HG03342 (cell line): ENCODE measurements around the gene MUS81.
"Not testable (repeated sequence)": the region's sequence is repeated elsewhere in the genome, so short reads cannot be mapped to it uniquely, and the experiment has no call there.

Experiments used
- ATAC-seq: cut with Tn5 transposase; IDR thresholded peaks from one replicate; pipeline ENCODE4 v1.9.1; 2021; ENCODE audit warnings: mild to moderate bottlenecking, moderate library complexity; ENCODE audit not compliant: unreplicated experiment

MUS81 gene

GRCh38 chr11:65847746-65848145 lies 12.5 kb upstream of the MUS81 start:
- ATAC-seq = no peak

DNA sequence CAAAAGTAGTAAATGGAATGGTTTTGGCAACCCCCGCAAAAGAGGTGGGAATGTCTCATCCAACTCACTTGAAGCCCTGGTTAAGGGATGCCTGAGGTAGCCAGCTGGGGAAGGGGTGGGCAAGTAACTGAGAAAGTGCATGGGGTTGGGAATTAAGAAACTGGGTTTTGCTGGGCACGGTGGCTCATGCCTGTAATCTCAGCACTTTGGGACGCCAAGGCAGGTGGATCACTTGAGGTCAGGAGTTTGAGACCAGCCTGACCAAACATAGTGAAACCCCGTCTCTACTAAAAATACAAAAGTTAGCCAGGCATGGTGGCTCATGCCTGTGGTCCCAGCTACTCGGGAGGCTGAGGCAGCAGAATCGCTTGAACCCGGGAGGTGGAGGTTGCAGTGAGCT lies 11.5 kb upstream of the MUS81 start:
- ATAC-seq = not testable (repeated sequence)

DNA sequence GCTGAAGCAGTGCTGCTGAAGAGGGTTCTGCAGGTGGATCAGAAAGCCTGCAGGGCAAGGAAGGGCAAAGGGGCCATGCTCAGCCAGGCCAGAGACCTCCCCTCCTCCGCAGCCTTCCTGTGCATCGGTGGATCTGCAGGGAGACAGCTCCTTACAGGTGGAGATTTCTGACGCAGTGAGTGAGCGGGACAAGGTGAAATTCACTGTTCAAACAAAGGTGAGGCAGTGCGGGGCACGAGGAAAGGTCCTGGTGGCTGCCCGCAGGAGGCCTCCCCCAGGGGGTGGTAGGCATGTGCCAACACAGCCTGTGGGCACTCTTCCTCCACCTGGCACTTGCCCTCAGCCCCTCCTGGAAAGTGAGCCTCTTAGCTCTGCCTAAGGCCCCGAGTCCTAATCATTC lies 10.9 kb upstream of the MUS81 start:
- no peak for ATAC-seq

DNA sequence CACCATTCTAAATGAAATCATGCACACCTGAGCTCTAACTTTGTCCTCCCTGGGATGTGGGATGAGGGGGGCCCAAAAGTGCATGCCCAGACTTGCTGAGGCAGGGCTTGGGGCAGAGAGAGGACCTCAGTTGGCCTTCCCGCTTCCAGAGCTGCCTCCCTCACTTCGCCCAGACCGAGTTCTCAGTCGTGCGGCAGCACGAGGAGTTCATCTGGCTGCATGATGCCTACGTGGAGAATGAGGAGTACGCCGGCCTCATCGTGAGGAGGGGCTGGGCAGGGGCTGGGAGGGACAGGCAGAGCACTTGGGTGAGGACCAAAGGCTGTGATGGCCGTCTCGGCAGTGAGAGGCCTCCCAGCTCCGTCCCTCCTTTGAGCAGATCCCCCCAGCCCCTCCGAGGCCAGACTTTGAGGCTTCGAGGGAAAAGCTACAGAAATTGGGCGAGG lies 10.4 kb upstream of the MUS81 start:
- ATAC-seq = no peak

DNA sequence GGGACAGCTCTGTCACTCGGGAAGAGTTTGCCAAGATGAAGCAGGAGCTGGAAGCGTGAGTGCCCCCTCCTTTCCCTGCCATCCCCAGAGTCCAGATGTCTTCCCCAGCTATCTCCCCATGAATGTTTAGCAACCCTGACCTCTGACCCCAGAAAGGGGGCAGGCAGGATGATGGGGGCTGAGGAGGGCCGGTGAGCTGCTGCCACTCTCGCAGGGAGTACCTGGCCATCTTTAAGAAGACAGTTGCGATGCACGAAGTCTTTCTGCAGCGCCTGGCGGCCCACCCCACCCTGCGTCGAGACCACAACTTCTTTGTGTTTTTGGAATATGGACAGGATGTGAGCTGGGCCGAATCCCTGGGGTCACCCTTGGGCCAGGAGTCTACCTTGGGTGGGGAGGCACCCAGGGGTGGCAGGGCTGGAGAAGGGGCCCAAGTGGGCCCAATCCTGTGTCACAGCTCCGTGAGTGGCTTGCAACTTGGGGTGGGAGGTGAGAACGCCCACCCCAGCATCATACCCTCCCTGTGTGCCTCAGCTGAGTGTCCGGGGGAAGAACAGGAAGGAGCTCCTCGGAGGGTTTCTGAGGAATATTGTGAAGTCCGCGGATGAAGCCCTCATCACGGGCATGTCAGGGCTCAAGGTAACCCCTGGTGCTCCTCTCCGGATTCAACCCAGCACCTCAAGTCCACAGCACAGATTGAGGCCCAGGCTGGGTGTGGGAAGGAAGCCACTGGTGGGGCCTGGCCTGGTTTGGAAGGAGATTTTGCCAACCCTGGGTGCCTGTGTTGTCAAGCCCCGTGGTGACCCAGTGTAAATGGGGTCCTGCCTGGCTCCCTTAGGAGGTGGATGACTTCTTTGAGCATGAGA lies 9.8 kb upstream of the MUS81 start:
- ATAC-seq = no peak

DNA sequence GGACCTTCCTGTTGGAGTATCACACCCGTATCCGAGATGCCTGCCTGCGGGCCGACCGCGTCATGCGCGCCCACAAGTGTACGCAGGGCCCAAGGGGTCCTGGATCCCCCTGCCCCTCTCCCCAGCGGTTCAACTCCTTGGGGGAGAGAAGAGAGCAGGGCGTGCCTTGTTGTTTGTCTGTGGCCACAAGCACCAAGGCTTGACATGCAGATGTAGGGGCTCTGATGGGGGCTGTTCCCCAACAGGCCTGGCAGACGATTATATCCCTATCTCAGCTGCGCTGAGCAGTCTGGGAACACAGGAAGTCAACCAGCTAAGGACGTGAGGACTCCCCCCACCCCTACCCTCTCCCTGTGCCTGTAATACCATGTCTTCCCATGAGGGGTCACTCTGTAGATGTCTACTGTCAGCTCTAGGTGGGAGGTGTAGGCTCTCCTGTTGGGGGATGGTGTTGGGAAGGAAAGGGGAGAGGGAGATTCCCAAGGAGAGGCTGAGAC lies 9.1 kb upstream of the MUS81 start:
- ATAC-seq = no peak

DNA sequence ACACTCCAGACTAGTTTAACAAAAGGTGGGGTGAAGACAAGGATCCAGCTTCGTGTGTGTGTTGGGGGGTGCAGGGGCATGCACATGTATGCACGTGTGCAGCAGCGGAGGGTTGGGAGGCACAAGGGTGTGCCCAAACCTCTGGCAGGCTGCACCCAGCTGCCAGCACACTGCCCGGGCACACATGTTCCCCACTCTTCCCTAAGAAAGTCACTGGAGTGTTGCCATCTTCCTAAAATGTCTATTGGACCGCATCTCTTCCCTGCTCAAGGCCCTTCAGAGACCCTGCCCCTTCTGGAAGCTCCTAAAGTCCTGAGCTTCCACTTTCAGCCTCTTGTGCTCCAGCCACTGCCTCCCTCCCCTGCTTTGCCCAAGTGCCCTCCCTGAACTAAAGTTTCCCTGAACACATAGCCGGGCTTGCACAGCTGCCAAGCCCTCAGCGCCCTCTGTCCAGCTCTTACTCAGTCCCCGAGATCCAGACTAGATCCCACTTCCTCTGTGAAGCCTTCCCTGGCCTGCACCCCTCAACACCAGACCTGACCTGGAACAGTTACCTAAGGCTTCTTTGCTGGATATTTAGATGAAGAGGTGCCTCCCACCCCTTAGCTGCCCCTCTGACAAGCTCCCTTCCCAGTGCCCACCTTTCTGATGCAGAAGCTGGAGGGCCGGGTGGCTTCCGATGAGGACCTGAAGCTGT lies 8.3 kb upstream of the MUS81 start:
- no peak for ATAC-seq

GRCh38 chr11:65852508-65853245 lies 7.6 kb upstream of the MUS81 start:
- ATAC-seq = no peak

- no peak for ATAC-seq
These were observed 6.8 kb upstream of the MUS81 start for GRCh38 chr11:65853246-65853979.

DNA sequence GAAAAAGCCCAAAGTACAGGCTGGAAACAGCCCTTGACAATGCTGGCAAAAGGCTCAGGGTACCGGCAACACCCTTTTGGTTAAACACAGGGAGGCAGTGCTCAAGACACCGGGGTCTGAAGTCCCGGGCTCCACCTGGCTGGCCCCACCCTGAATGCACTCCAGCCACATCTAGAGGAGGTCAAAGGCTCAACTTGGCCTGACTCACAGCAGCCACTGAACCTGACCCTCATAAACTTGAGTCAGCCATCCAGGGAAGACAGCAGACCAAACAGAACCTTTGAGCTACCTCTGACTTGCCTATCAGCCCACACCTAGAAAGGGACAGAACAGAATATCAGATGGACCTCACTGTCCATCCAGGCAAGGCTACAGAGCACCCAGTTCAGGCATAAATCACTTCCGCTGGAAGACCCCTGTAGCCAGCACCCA lies 6.1 kb upstream of the MUS81 start:
- no peak for ATAC-seq

DNA sequence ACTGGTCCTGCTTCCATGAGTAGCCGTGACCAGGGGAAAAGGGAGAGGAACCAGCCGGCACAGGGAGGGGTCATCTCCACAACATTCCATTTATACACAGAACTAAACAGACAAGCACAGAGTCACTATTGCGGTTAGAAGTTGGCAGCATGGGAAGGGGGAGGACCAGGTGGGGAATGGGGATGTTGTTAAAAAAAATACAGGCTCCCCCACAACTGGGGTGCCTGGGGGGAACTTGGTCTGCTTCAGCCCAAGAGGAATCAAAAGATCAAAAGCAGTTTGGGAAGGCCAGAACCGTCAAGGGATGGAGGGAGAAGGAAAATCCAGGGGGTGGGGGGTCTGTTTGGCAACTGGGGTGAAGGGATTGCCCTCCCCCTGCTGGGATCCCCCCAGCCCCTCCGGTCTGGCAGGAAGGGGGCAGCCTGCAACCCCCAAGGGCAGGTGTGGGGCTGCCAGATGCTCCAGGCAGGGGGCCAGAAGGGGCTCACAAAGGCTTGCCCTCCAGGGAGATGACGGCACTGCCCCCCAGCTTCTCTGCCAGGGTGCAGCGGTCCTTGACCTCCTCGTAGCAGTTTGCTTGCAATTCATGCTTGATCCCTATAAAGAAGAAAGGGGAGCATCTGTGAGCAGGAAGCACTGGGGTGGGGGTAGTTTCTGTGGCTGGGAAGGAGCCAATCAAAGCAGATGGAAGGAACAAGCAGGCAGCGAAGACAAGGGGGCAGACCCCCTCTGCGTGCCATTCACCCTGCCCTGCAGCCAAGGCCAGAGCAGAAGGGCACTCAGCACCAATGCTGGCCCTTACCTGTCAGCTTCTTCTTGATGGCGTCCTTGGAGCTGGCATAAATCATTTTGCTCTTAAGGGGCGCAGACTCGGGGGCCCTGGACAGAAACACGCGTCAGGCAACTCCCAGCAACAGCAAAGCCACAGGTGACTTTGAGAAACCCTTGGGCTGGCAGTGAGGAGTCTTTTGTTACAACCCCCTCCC lies 5.1 kb upstream of the MUS81 start:
- ATAC-seq = no peak

DNA sequence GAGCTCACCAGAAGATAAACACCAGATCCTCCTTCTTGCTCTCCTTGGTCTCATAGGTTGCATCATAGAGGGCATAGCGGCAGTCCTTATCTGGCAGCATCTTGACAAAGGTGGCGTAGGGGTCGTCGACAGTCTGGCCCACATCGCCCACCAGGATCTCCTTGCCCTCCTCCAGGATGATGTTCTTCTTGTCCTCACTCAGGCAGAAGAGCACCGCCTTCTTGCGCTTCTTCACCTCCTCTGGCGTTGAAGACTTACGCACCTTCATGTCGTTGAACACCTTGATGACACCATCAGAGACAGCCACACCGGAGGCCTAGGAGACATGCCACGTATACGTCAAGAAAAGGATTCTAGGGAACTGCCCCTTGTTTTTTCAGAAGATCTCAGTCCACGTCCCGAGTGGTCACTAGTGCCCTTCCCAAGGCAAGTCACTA lies 4.3 kb upstream of the MUS81 start:
- no peak for ATAC-seq

- ATAC-seq = no peak
These were observed 3.3 kb upstream of the MUS81 start for GRCh38 chr11:65856689-65857499.

GRCh38 chr11:65857500-65857852 lies 2.8 kb upstream of the MUS81 start:
- no peak for ATAC-seq

GRCh38 chr11:65857853-65858680 lies 2.2 kb upstream of the MUS81 start, which contains the start of gene CFL1:
CFL1 (minus strand) TSS chr11:65858180; CDS start chr11:65858099, 81 bp downstream.
- peak; percentile 43 for ATAC-seq

DNA sequence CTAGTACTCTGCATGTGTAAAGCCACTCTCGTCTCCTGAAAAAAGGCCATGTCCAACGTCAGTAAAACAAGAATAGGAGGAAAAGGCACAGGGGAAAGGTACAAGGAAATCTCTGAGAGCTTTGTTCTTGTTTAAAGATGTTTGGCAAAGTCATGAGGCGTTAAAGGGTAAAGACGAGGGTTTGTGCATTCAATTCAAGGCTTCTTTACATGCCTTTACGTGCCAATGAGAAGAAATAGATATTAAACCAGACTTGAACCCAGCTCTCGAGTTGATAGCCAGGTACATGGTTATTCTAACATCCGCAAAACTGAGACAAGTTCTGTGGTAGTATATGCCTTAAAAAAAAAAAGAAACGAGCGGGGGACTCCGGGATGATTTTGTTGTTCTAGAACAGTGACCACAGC lies 1.5 kb upstream of the MUS81 start:
- ATAC-seq = no peak

GRCh38 chr11:65859095-65859811 lies 980 bp upstream of the MUS81 start:
- ATAC-seq = peak; percentile 44
